Measurements from ENCODE around the gene DLGAP3.
A peak's percentile ranks its signal among the peaks of the same experiment; 100 is the strongest.

The DLGAP3 gene

GRCh38 chr1:34864759-34865158 is 64.7 kb downstream of the DLGAP3 start:
- DNase-seq = no peak

- DNase-seq = no peak
Observed at GRCh38 chr1:34863501-34863900, 65.9 kb downstream of the DLGAP3 start.

GRCh38 chr1:34859446-34860200 is 69.8 kb downstream of the DLGAP3 start, which contains the start of gene SMIM12:
SMIM12 (minus strand) TSS chr1:34859749; CDS start chr1:34855977, 3,772 bp downstream.
- peak; percentile 88 for DNase-seq

- DNase-seq = no peak
Observed at GRCh38 chr1:34858901-34859445, 70.5 kb downstream of the DLGAP3 start.

- no peak for DNase-seq
Observed at GRCh38 chr1:34856697-34857096, 72.8 kb downstream of the DLGAP3 start.

GRCh38 chr1:34852677-34853217 is 76.7 kb downstream of the DLGAP3 start:
- DNase-seq = peak; percentile 90

GRCh38 chr1:34851431-34852105 is 77.9 kb downstream of the DLGAP3 start:
- no peak for DNase-seq

GRCh38 chr1:34850382-34850781 is 79.1 kb downstream of the DLGAP3 start:
- DNase-seq = no peak

GRCh38 chr1:34847094-34847493 is 82.4 kb downstream of the DLGAP3 start:
- DNase-seq = no peak

- no peak for DNase-seq
Observed at GRCh38 chr1:34846265-34846664, 83.2 kb downstream of the DLGAP3 start.

GRCh38 chr1:34845131-34845901 is 84.1 kb downstream of the DLGAP3 start:
- no peak for DNase-seq

- DNase-seq = no peak
Observed at GRCh38 chr1:34844252-34844634, 85.2 kb downstream of the DLGAP3 start.

GRCh38 chr1:34843392-34844251 is 85.8 kb downstream of the DLGAP3 start:
- DNase-seq = no peak

GRCh38 chr1:34842952-34843371 is 86.5 kb downstream of the DLGAP3 start:
- DNase-seq = no peak

GRCh38 chr1:34842073-34842472 is 87.4 kb downstream of the DLGAP3 start:
- DNase-seq = no peak

GRCh38 chr1:34840426-34840825 is 89.0 kb downstream of the DLGAP3 start:
- DNase-seq = no peak

- DNase-seq = no peak
Observed at GRCh38 chr1:34839526-34840305, 89.7 kb downstream of the DLGAP3 start.

GRCh38 chr1:34833711-34834110 is 95.7 kb downstream of the DLGAP3 start:
- no peak for DNase-seq

- DNase-seq = no peak
Observed at GRCh38 chr1:34831721-34832246, 97.7 kb downstream of the DLGAP3 start.

- DNase-seq = no peak
Observed at GRCh38 chr1:34829250-34829649, 100.2 kb downstream of the DLGAP3 start.

- no peak for DNase-seq
Observed at GRCh38 chr1:34828611-34829010, 100.8 kb downstream of the DLGAP3 start.
